Measurements from ENCODE around the gene NAV2. TPM values are rescaled to one million over a fixed set of nuclear protein-coding genes. Genes with fewer than 3 reads are reported as not detected.

The NAV2 gene
- total and polyA plus RNA-seq, 3 donors from 2014 or later, result 3.4 to 6.0 (median 3.9) TPM

DNA sequence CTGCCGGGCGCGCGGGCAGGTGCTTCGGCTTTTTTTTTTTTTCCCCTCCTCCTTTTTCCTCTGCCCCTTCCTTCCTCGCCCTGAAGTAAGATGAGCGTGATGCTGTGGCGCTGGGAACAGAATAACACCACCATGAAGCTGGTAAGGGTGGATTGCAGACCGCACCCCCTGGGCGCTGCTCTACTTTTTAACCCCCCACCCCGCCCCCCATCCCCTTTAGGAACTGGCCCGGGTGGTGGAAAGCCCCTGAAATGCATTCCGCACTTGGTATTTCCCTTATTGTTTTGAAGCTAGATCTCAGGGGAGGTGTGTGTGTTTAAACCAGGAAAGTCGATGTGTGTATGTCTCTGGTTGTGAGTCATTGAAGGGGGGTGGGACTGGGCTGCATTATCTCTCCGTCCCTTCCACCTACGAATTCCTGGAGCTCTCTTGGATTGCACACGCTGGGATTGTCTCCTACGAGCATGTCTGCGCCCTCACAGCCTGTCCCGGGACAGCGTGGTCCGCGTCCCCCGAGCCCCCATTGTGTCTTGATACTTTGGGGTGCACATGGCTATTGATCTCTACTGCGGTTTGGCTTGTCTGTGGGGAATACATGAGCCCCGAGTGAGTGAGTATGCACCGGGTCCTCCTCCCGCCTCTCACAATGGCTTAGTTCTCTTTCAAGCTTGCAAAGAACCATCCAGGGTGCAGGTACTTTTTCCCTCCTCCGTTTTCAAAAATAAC is 64.9 kb downstream of the NAV2 start:
- Histone ChIP-seq H3K27ac (no peak overlapping the region), H3K4me3 (peak overlapping the region; percentile 37 to 38), H3K9me3 (no peaks in the 10 kb centered on the region), H3K4me1 (no peaks in the 10 kb centered on the region), H3K27me3 (no peaks in the 10 kb centered on the region), H3K36me3 (ENCODE audit: low read depth, missing control alignments) (no peaks in the 10 kb centered on the region)
- WGBS, 2 donors, result 5 to 15% methylated on average over 24 to 29 of the region's 29 CpGs
- DNase-seq, result no peak
- TF ChIP-seq, protein P1, sequence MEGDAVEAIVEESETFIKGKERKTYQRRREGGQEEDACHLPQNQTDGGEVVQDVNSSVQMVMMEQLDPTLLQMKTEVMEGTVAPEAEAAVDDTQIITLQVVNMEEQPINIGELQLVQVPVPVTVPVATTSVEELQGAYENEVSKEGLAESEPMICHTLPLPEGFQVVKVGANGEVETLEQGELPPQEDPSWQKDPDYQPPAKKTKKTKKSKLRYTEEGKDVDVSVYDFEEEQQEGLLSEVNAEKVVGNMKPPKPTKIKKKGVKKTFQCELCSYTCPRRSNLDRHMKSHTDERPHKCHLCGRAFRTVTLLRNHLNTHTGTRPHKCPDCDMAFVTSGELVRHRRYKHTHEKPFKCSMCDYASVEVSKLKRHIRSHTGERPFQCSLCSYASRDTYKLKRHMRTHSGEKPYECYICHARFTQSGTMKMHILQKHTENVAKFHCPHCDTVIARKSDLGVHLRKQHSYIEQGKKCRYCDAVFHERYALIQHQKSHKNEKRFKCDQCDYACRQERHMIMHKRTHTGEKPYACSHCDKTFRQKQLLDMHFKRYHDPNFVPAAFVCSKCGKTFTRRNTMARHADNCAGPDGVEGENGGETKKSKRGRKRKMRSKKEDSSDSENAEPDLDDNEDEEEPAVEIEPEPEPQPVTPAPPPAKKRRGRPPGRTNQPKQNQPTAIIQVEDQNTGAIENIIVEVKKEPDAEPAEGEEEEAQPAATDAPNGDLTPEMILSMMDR (IDR thresholded peaks at IDR 0.05), result no peak
- TF ChIP-seq POLR2A (IDR thresholded peaks at IDR 0.05), result no peak
- intact Hi-C loops (cut with DNase I; ENCODE audit: low total_unique reads), result no loop called here

DNA sequence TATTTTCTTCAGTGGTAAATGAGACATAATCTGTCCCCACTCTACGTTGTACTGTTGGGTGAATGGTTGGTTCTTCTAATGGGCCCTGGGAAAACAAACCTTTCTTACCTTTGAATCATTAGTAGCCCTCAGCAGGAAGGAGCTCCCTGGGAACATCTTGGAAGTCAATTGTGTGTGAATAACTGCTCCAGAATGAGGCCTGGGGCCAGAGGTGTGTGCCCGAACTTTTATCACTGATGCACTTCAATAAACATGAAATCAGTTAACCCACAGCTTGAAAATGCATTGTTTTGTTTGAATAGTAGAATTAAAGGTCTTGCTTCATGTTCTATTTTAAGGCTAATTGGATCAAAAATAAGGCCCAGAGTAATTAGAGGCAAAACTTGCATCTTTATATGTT is 67.1 kb downstream of the NAV2 start:
- Histone ChIP-seq H3K4me1 (no peaks in the 10 kb centered on the region), H3K27ac (no peak overlapping the region), H3K9me3 (no peaks in the 10 kb centered on the region), H3K27me3 (no peaks in the 10 kb centered on the region), H3K4me3 (no peak overlapping the region), H3K36me3 (ENCODE audit: low read depth, missing control alignments) (no peaks in the 10 kb centered on the region)
- intact Hi-C loops (cut with DNase I; ENCODE audit: low total_unique reads), result no loop called here
- TF ChIP-seq, protein P1 (IDR thresholded peaks at IDR 0.05), result no peak
- no peak for TF ChIP-seq POLR2A (IDR thresholded peaks at IDR 0.05)
- 91 to 92% methylated on average over 2 of the region's 2 CpGs for WGBS, 2 donors
- no peak for DNase-seq

DNA sequence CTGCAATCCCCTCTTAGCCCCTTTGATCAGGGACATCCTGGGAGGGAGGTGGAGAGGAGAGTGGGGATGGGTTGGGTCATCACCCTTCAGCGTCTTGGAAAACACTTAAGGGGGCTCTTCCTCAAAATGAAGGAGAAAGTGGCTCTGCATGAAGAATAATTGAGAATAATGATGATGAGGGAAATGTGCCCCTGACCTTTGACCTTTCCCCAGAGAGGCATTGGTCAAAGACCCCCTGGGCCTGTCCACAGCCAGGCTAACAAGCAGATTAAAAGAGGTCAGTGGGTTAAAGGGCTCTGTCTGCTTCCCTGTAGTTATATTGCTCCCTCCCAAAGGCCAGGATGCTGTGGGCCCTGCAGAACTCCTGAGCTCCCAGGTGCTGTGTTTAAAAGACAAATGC is 68.7 kb downstream of the NAV2 start:
- Histone ChIP-seq H3K27me3 (no peaks in the 10 kb centered on the region), H3K27ac (no peak overlapping the region), H3K9me3 (no peaks in the 10 kb centered on the region), H3K4me1 (no peaks in the 10 kb centered on the region), H3K4me3 (no peak overlapping the region), H3K36me3 (ENCODE audit: low read depth, missing control alignments) (no peaks in the 10 kb centered on the region)
- intact Hi-C loops (cut with DNase I; ENCODE audit: low total_unique reads), result no loop called here
- TF ChIP-seq POLR2A (IDR thresholded peaks at IDR 0.05), result no peak
- TF ChIP-seq, protein P1 (IDR thresholded peaks at IDR 0.05), result no peak
- no peak for DNase-seq
- 91 to 100% methylated on average over 1 of the region's 1 CpG for WGBS, 2 donors

DNA sequence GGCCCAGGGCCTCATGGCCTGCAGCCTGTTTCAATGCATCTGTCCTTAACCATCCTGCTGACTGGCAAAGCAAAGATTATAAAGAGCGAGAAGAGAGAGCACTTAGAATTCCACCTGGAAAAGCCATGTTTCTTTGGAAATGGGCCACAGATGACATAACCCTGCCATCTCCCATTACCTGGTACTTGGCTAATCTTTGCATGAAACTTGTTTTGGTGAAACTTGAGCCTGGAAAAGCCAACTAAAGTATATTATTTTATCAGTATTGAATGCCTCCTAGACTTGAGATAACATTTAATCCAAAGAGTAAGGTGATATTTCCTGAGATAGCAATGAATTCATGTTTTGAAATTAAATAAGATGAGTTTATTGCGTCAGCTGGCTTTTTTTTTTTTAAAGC is 72.6 kb downstream of the NAV2 start:
- DNase-seq, result no peak
- TF ChIP-seq POLR2A (IDR thresholded peaks at IDR 0.05), result no peak
- TF ChIP-seq, protein P1 (IDR thresholded peaks at IDR 0.05), result no peak
- Histone ChIP-seq H3K4me1 (no peaks in the 10 kb centered on the region), H3K27me3 (no peaks in the 10 kb centered on the region), H3K27ac (no peak overlapping the region), H3K36me3 (ENCODE audit: low read depth, missing control alignments) (no peaks in the 10 kb centered on the region), H3K9me3 (no peaks in the 10 kb centered on the region), H3K4me3 (no peak overlapping the region)
- 92 to 96% methylated on average over 2 of the region's 2 CpGs for WGBS, 2 donors
- intact Hi-C loops (cut with DNase I; ENCODE audit: low total_unique reads), result no loop called here

DNA sequence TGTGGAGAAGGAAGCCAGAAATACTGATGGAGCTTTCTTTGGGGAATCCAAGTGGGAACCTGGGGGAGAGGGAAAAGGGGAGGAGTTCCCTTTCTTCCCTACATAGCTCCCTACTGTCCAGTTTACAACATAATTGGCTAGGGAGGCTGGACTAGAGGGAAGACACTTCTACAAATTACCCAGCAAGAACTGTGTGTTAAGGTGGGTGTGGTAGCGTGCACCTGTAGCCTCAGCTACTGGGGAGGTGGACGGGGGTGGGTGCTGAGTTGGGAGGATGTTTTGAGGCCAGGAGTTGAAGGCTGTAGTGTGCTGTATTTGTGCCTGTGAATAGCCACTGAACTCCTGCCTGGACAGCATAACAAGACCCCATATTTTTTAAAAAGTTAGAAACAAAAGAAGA is 74.0 kb downstream of the NAV2 start:
- 93 to 98% methylated on average over 2 of the region's 2 CpGs for WGBS, 2 donors

More for the DNA sequence above, 74.0 kb downstream of the NAV2 start:
- H3K27ac ChIP-seq, result no peak overlapping the region
- intact Hi-C loops (cut with DNase I; ENCODE audit: low total_unique reads), result no loop called here
- H3K27me3 ChIP-seq, result no peaks in the 10 kb centered on the region
- no peaks in the 10 kb centered on the region for H3K36me3 ChIP-seq (ENCODE audit: low read depth, missing control alignments)
- no peaks in the 10 kb centered on the region for H3K4me1 ChIP-seq
- DNase-seq, result no peak
- H3K4me3 ChIP-seq, result no peak overlapping the region
- TF ChIP-seq, protein P1 (IDR thresholded peaks at IDR 0.05), result no peak
- no peak for TF ChIP-seq POLR2A (IDR thresholded peaks at IDR 0.05)
- no peaks in the 10 kb centered on the region for H3K9me3 ChIP-seq

Measured in testis (tissue), 3 donors.